CD14-positive monocyte (primary cell): ENCODE results near the gene SLC24A3. TPM values are rescaled to one million over a fixed set of nuclear protein-coding genes. Genes with fewer than 3 reads are reported as not detected.

Experiments
- DNase-seq, 3 donors: peaks; one replicate each; pipeline ENCODE4 v3.0.0-alpha.2; 2011 to 2022
- H2AFZ ChIP-seq: 2 replicates; pipeline ENCODE4 v1.6.0; 2012; ENCODE audit warnings: mild to moderate bottlenecking, low read depth, low read length, inconsistent platforms; ENCODE audit not compliant: insufficient read depth, poor library complexity, severe bottlenecking
- H3K27ac ChIP-seq, 2 donors: 1 replicate in 1 of 2; 2 replicates in 1 of 2; pipeline ENCODE4 v1.5.1; 2012 to 2013; ENCODE audit warnings: low read length in 2 of 2, control low read depth in 1 of 2, inconsistent platforms in 1 of 2, low read depth in 1 of 2, mild to moderate bottlenecking in 1 of 2
- H3K27me3 ChIP-seq, 2 donors: one replicate each; pipeline versions ENCODE4 v1.6.0 to v1.6.1; 2011 to 2013; ENCODE audit warnings: low read length in 2 of 2; ENCODE audit not compliant: control insufficient read depth in 2 of 2, insufficient read depth in 2 of 2
- H3K36me3 ChIP-seq, 2 donors: replicated peaks in 1 of 2; 1 replicate in 1 of 2; 2 replicates in 1 of 2; pipeline versions ENCODE4 v1.5.1 to v1.6.1; 2012 to 2013; ENCODE audit warnings: low read length in 2 of 2, control low read depth in 1 of 2, inconsistent platforms in 1 of 2, mild to moderate bottlenecking in 1 of 2; ENCODE audit not compliant: insufficient read depth in 2 of 2, control insufficient read depth in 1 of 2
- H3K4me1 ChIP-seq, 2 donors: 1 replicate in 1 of 2; 2 replicates in 1 of 2; pipeline versions ENCODE4 v1.5.1 to v1.6.1; 2012 to 2013; ENCODE audit warnings: low read length in 2 of 2, control low read depth in 1 of 2, inconsistent platforms in 1 of 2, mild to moderate bottlenecking in 1 of 2, moderate library complexity in 1 of 2; ENCODE audit not compliant: insufficient read depth in 2 of 2, control insufficient read depth in 1 of 2
- H3K4me2 ChIP-seq: replicated peaks from 2 replicates; pipeline ENCODE3; 2012; ENCODE audit warnings: low read length, moderate library complexity, mild to moderate bottlenecking; ENCODE audit not compliant: poor library complexity, severe bottlenecking; ENCODE audit errors: extremely low read depth
- H3K4me3 ChIP-seq, 3 experiments: fragments of 200-600 bp in 1 of 3; sonication (generic) in 1 of 3; replicated peaks in 1 of 3; 1 replicate in 2 of 3; 2 replicates in 1 of 3; pipeline ENCODE4 v1.5.1; 2011 to 2013; ENCODE audit warnings: low read length in 3 of 3, mild to moderate bottlenecking in 3 of 3, control low read depth in 2 of 3, low read depth in 2 of 3, inconsistent platforms in 1 of 3, moderate library complexity in 1 of 3
- H3K79me2 ChIP-seq: 2 replicates; pipeline ENCODE4 v1.6.0; 2012; ENCODE audit warnings: mild to moderate bottlenecking, control low read depth, inconsistent platforms, low read length, moderate library complexity; ENCODE audit not compliant: insufficient read depth
- H3K9ac ChIP-seq: 2 replicates; pipeline ENCODE4 v1.6.0; 2017; ENCODE audit warnings: low read length, mild to moderate bottlenecking; ENCODE audit not compliant: insufficient read depth, poor library complexity, severe bottlenecking
- H3K9me3 ChIP-seq, 2 donors: replicated peaks in 1 of 2; 1 replicate in 1 of 2; 2 replicates in 1 of 2; pipeline versions ENCODE4 v1.5.1 to v1.6.1; 2012 to 2013; ENCODE audit warnings: low read length in 2 of 2, control low read depth in 1 of 2; ENCODE audit not compliant: control insufficient read depth in 1 of 2, insufficient read depth in 1 of 2
- H4K20me1 ChIP-seq: 2 replicates; pipeline ENCODE4 v1.6.0; 2012; ENCODE audit warnings: mild to moderate bottlenecking, low read length, control low read depth, moderate library complexity; ENCODE audit not compliant: insufficient read depth
- H3K27ac Mint-ChIP-seq, 7 donors: one replicate each; pipeline ENCODE4 v1.8.0; 2020; ENCODE audit warnings: mild to moderate bottlenecking in 7 of 7, mixed read lengths in 7 of 7, moderate library complexity in 6 of 7, inconsistent platforms in 2 of 7
- H3K27me3 Mint-ChIP-seq, 3 donors: one replicate each; pipeline ENCODE4 v1.8.0; 2021 to 2022; ENCODE audit warnings: low read depth in 3 of 3, mild to moderate bottlenecking in 3 of 3, mixed read lengths in 3 of 3, moderate library complexity in 3 of 3, inconsistent platforms in 1 of 3
- H3K36me3 Mint-ChIP-seq, 2 donors: one replicate each; pipeline ENCODE4 v1.8.0; 2020; ENCODE audit warnings: mixed read lengths in 2 of 2, inconsistent platforms in 1 of 2, mild to moderate bottlenecking in 1 of 2
- H3K4me1 Mint-ChIP-seq: one replicate; pipeline ENCODE4 v1.8.0; 2020; ENCODE audit warnings: mild to moderate bottlenecking, mixed read lengths
- H3K4me3 Mint-ChIP-seq, 2 donors: one replicate each; pipeline ENCODE4 v1.8.0; 2020; ENCODE audit warnings: mild to moderate bottlenecking in 2 of 2, mixed read lengths in 2 of 2, moderate library complexity in 1 of 2
- H3K9me3 Mint-ChIP-seq, 7 donors: one replicate each; pipeline ENCODE4 v1.8.0; 2020 to 2022; ENCODE audit warnings: mixed read lengths in 7 of 7, mild to moderate bottlenecking in 6 of 7, moderate library complexity in 6 of 7, inconsistent platforms in 2 of 7
- WGBS: methylation state at CpG from one replicate; pipeline ENCODE4 v1.1.5; 2013; ENCODE audit warnings: missing lambda C conversion rate; ENCODE audit not compliant: insufficient coverage; 5-methylcytosine and 5-hydroxymethylcytosine counted together
- intact Hi-C, 2 donors: fragments of 100-400 bp; cut with micrococcal nuclease; formaldehyde crosslinking; loops; one replicate each; pipeline versions ENCODE4 v1.15.0 to v1.15.1; 2023
- polyA plus RNA-seq, 3 donors: library from polyadenylated mRNA; depleted of rRNA in 1 of 3; unstranded in 2 of 3; stranded (reverse) in 1 of 3; fragments of 300-500 nt in 2 of 3; fragments of >200 nt in 1 of 3; fragmentation: Illumina TruSeq in 2 of 3; gene quantifications; 1 replicate in 2 of 3; 2 replicates in 1 of 3; pipeline ENCODE4 v1.2.3, GENCODE V29; 2012 to 2021
- TF ChIP-seq, protein P1 (sequence below): fragments of 200-600 bp; IDR thresholded peaks from one replicate; pipeline ENCODE4 v1.8.0; 2022; ENCODE audit warnings: antibody characterized with exemption, mild to moderate bottlenecking

The SLC24A3 gene
- polyA plus RNA-seq, 3 donors: 0.04 to 0.08 TPM; not detected in 1

DNA sequence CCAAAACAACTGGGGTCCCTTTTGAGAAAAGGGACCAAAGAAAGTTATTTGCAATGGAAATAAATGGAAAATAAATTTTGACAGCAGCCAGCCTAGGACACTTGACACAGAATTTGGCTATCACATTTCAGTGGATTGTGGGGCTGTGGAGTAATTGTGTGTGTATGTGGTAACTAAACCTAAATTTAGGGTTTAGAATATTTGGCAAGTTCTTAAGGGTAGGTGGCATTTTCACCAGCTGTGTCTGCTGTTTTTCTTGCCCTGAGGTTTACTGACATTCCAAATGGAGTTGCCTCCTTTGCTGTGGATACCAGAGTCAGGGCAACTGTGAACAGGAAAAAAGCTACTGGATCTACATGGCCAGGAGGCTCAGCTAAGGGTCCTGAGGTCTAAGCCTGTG is 270.9 kb downstream of the SLC24A3 start:
- TF ChIP-seq, protein P1, sequence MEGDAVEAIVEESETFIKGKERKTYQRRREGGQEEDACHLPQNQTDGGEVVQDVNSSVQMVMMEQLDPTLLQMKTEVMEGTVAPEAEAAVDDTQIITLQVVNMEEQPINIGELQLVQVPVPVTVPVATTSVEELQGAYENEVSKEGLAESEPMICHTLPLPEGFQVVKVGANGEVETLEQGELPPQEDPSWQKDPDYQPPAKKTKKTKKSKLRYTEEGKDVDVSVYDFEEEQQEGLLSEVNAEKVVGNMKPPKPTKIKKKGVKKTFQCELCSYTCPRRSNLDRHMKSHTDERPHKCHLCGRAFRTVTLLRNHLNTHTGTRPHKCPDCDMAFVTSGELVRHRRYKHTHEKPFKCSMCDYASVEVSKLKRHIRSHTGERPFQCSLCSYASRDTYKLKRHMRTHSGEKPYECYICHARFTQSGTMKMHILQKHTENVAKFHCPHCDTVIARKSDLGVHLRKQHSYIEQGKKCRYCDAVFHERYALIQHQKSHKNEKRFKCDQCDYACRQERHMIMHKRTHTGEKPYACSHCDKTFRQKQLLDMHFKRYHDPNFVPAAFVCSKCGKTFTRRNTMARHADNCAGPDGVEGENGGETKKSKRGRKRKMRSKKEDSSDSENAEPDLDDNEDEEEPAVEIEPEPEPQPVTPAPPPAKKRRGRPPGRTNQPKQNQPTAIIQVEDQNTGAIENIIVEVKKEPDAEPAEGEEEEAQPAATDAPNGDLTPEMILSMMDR: no peak
- Histone ChIP-seq H3K79me2 (no peaks in the 10 kb centered on the region), H3K4me3 (no peak overlapping the region), H2AFZ (no peak overlapping the region), H3K9ac (no peak overlapping the region), H3K9me3 (no peaks in the 10 kb centered on the region), H3K4me1 (no peaks in the 10 kb centered on the region), H3K4me2 (no peak overlapping the region), H3K36me3 (no peaks in the 10 kb centered on the region), H3K27me3 (no peaks in the 10 kb centered on the region), H4K20me1 (no peaks in the 10 kb centered on the region), H3K27ac (no peak overlapping the region)
- intact Hi-C loops: no loop called here
- Mint-ChIP-seq H3K27me3 (peaks cover 1 to 5% (median 3%) of the 10 kb centered on the region in 3 donors), H3K27ac (no peak overlapping the region), H3K36me3 (no peaks in the 10 kb centered on the region), H3K9me3 (peaks cover 0 to 3% (median 0%) of the 10 kb centered on the region in 7 donors), H3K4me3 (no peak overlapping the region), H3K4me1 (peaks cover 4% of the 10 kb centered on the region)
- no peak for DNase-seq

DNA sequence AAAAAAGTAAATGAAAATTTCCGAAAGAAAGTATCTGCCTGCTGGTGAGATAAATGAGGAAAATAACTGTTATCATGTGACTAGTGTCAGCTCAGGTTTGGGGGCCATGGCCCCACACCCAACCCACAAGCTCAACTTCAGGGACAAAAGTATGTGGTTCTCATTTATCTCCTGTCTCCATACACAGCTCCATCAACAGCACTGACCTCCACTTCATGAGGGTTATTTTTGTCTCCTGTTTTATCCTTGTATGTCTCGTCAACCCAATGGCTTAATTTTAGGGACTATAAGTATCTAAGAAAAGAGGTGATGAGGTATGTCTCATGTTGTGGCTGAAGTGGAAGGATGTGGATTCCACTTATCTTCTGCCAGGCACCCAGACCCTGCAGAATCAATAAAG is 274.0 kb downstream of the SLC24A3 start:
- Histone ChIP-seq H3K4me3 (no peak overlapping the region), H4K20me1 (no peaks in the 10 kb centered on the region), H3K36me3 (no peaks in the 10 kb centered on the region), H3K9me3 (no peaks in the 10 kb centered on the region), H3K9ac (no peak overlapping the region), H3K4me2 (no peak overlapping the region), H2AFZ (no peak overlapping the region), H3K4me1 (no peaks in the 10 kb centered on the region), H3K27me3 (no peaks in the 10 kb centered on the region), H3K27ac (no peak overlapping the region), H3K79me2 (no peaks in the 10 kb centered on the region)
- 100% methylated on average over 1 of the region's 2 CpGs for WGBS
- TF ChIP-seq, protein P1: no peak
- H3K36me3 Mint-ChIP-seq: no peaks in the 10 kb centered on the region
- intact Hi-C loops: no loop called here
- no peak overlapping the region for H3K4me3 Mint-ChIP-seq
- peaks cover 1 to 6% (median 1%) of the 10 kb centered on the region in 3 donors for H3K27me3 Mint-ChIP-seq
- H3K4me1 Mint-ChIP-seq: no peaks in the 10 kb centered on the region
- H3K9me3 Mint-ChIP-seq: peaks cover 0 to 3% (median 0%) of the 10 kb centered on the region in 7 donors
- no peak overlapping the region for H3K27ac Mint-ChIP-seq
- no peak for DNase-seq
